HCT116 (cell line): ENCODE data around the gene ZNF600.

Experiments
- EZH2 ChIP-seq: fragments of 200-600 bp; sonication (generic); IDR thresholded peaks from 2 replicates; pipeline ENCODE4 v1.6.1; 2017; ENCODE audit warnings: antibody characterized with exemption, mixed run types
- FOSL1 ChIP-seq: IDR thresholded peaks from 2 replicates; pipeline ENCODE4 v1.6.1; 2012; ENCODE audit warnings: low read depth
- TF ChIP-seq, protein P1 (sequence below): IDR thresholded peaks from 2 replicates; pipeline ENCODE4 v1.6.1; 2012

DNA sequence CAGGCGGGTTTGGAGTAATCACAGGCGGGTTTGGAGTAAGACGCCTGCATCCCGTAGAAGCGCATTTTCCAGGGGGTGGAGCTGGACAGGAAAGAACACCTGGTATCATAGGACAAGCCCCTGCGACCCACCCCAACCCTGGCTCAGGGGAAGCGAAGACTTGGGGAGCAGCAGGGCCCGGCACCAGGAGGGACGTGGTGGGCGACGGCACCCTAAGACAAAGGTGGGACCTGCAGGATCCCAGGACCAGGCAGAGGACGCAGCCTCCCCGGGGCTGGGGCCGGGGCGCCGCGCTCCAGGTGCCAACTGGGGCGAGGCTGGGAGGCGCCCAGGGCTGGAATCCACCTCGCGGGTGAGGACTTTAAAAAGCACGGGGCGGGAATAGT is 520 bp downstream of the ZNF600 start:
- TF ChIP-seq, protein P1, sequence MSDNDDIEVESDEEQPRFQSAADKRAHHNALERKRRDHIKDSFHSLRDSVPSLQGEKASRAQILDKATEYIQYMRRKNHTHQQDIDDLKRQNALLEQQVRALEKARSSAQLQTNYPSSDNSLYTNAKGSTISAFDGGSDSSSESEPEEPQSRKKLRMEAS = no peak
- TF ChIP-seq FOSL1 (no peak), EZH2 (no peak)
